ENCODE results near the gene INTS12. TPM values are rescaled to one million over a fixed set of nuclear protein-coding genes. Genes with fewer than 3 reads are reported as not detected.

Gene INTS12
- total and polyA plus RNA-seq, 10 of the 15 experiments (the other 5 are each of a cell fraction or from before 2014, with no cell fraction given) = 24.2 to 52.4 (median 37.3) TPM

DNA sequence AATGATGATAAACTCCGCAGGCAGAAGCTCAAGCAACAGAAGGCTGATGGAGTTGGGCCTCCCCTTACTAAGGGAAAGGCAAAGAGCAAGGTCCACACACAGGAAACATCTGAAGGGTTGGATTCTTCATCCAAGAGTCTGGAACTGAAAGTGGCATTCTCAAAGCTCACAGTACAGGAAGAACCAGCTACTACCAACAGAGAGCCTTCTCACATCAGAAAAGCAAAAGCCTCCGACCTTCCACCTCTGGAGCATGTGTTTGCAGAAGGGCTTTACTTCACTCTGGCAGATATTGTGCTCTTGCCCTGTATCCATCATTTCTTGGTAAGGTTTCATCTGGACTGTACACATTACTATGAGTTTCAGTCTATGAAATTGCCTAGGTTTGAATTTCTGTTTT lies 10.7 kb upstream of the INTS12 start (continued):
- TF ChIP-seq, protein P1, sequence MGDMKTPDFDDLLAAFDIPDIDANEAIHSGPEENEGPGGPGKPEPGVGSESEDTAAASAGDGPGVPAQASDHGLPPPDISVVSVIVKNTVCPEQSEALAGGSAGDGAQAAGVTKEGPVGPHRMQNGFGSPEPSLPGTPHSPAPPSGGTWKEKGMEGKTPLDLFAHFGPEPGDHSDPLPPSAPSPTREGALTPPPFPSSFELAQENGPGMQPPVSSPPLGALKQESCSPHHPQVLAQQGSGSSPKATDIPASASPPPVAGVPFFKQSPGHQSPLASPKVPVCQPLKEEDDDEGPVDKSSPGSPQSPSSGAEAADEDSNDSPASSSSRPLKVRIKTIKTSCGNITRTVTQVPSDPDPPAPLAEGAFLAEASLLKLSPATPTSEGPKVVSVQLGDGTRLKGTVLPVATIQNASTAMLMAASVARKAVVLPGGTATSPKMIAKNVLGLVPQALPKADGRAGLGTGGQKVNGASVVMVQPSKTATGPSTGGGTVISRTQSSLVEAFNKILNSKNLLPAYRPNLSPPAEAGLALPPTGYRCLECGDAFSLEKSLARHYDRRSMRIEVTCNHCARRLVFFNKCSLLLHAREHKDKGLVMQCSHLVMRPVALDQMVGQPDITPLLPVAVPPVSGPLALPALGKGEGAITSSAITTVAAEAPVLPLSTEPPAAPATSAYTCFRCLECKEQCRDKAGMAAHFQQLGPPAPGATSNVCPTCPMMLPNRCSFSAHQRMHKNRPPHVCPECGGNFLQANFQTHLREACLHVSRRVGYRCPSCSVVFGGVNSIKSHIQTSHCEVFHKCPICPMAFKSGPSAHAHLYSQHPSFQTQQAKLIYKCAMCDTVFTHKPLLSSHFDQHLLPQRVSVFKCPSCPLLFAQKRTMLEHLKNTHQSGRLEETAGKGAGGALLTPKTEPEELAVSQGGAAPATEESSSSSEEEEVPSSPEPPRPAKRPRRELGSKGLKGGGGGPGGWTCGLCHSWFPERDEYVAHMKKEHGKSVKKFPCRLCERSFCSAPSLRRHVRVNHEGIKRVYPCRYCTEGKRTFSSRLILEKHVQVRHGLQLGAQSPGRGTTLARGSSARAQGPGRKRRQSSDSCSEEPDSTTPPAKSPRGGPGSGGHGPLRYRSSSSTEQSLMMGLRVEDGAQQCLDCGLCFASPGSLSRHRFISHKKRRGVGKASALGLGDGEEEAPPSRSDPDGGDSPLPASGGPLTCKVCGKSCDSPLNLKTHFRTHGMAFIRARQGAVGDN (IDR thresholded peaks at IDR 0.05) = no peak
- TF ChIP-seq GATAD2B (conservative IDR thresholded peaks at IDR 0.05; ENCODE audit: low read depth) (no peak), TAF1 (IDR thresholded peaks at IDR 0.05; ENCODE audit: borderline replicate concordance, low read depth, low read length) (no peak)
- TF ChIP-seq, protein P2, sequence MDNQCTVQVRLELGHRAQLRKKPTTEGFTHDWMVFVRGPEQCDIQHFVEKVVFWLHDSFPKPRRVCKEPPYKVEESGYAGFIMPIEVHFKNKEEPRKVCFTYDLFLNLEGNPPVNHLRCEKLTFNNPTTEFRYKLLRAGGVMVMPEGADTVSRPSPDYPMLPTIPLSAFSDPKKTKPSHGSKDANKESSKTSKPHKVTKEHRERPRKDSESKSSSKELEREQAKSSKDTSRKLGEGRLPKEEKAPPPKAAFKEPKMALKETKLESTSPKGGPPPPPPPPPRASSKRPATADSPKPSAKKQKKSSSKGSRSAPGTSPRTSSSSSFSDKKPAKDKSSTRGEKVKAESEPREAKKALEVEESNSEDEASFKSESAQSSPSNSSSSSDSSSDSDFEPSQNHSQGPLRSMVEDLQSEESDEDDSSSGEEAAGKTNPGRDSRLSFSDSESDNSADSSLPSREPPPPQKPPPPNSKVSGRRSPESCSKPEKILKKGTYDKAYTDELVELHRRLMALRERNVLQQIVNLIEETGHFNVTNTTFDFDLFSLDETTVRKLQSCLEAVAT (IDR thresholded peaks at IDR 0.05) = no peak

DNA sequence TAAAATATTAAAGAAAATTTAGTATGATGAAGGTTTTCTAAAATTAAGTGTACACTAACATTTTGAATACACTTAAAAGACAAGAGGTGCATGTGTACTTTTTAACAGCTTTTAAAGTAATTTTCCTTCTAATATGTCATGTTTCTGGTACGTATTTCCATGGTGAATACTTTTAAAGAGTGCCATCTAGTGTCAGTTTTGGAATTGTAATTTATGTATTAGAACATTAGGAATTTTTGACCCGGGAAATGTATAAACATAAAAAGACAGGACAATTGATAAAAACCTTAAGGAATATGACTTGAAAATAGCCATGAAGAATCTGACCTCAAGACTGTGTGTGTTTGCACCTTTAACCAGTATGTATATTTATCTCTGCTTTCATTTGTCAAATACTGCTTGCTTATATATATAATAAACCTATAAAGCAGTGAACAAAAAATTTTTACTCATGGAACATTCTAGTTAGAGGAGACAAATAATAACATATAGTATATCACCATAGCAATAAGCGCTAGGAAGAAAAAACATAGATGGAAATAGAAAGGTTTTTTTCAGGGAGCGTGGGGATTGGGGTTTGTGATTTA lies 7.3 kb upstream of the INTS12 start:
- SMC1A ChIA-PET (ENCODE audit: uncharacterized antibody, unreplicated experiment) = interaction anchor here (0.6 to 3.0 kb wide), 33 partner anchors 11 to 571 kb away, joined by 3 to 29 read pairs (median 4); partner anchors contain the start of gene PPA2
- Histone ChIP-seq H2AFZ (ENCODE audit: control insufficient read depth, low read depth, low read length) (no peak overlapping the region; the same call in 1 of the 2 replicates), H3K4me1 (ENCODE audit: control insufficient read depth, insufficient read depth, low read length) (peaks cover 3% of the 10 kb centered on the region; the same call in 1 of the 2 replicates), H4K20me1 (ENCODE audit: control insufficient read depth, insufficient read depth) (no peaks in the 10 kb centered on the region), H3K27ac (ENCODE audit: control insufficient read depth, insufficient read depth) (no peak overlapping the region), H3K36me3 (ENCODE audit: control insufficient read depth in 2 of 2, insufficient read depth in 2 of 2, low read length in 1 of 2) (peaks cover 0 to 3% of the 10 kb centered on the region in 2 experiments; a peak in 3 of 4 replicates), H3K9me3 (replicated peaks; ENCODE audit: control insufficient read depth, insufficient read depth, low read length) (no peaks in the 10 kb centered on the region), H3K9ac (ENCODE audit: control insufficient read depth, insufficient read depth, low read length) (no peak overlapping the region), H3K79me2 (ENCODE audit: control insufficient read depth, insufficient read depth, low read length) (peaks cover 23% of the 10 kb centered on the region), H3K4me2 (ENCODE audit: control insufficient read depth, insufficient read depth) (peak overlapping the region; percentile 24; the same call in 1 of the 2 replicates), H3K4me3 (no peak overlapping the region), H3K27me3 (replicated peaks in 1 of 2; ENCODE audit: control insufficient read depth in 2 of 2, insufficient read depth in 2 of 2, low read length in 1 of 2) (no peaks in the 10 kb centered on the region)
- WGBS (ENCODE audit: insufficient coverage, insufficient replicate concordance, low lambda C conversion rate, missing lambda C conversion rate) = 46% methylated on average over 4 of the region's 4 CpGs
- intact Hi-C loops (cut with micrococcal nuclease; ENCODE audit: unreplicated experiment) (loop anchor here (1.0 to 10.0 kb wide), 3 partner anchors 121 to 571 kb away; partner anchors contain the start of gene TET2), in situ Hi-C loops (cut with MboI) (no loop called here)
- POLR2A ChIA-PET = interaction anchor here (0.5 kb wide), 1 partner anchor 75 kb away, joined by 9 read pairs; no protein-coding TSS in a partner anchor
- RAD21 ChIA-PET (ENCODE audit: unreplicated experiment) = interaction anchor here (0.6 to 3.7 kb wide), 19 partner anchors 33 to 944 kb away, joined by 3 to 46 read pairs (median 4); partner anchors contain the start of gene PPA2
- ATAC-seq (0 out of 3 replicates have a peak, but pooled peaks have one; percentile 10), DNase-seq (ENCODE audit: low read depth, low spot score) (no peak), FAIRE-seq (no peak)
- no TSS peak for BruUV-seq (replicated peaks)
- CTCF ChIA-PET = interaction anchor here (0.6 to 7.0 kb wide), 37 partner anchors 11 to 772 kb away, joined by 3 to 106 read pairs (median 4); partner anchors contain the start of gene PPA2
- TF ChIP-seq, protein P3, sequence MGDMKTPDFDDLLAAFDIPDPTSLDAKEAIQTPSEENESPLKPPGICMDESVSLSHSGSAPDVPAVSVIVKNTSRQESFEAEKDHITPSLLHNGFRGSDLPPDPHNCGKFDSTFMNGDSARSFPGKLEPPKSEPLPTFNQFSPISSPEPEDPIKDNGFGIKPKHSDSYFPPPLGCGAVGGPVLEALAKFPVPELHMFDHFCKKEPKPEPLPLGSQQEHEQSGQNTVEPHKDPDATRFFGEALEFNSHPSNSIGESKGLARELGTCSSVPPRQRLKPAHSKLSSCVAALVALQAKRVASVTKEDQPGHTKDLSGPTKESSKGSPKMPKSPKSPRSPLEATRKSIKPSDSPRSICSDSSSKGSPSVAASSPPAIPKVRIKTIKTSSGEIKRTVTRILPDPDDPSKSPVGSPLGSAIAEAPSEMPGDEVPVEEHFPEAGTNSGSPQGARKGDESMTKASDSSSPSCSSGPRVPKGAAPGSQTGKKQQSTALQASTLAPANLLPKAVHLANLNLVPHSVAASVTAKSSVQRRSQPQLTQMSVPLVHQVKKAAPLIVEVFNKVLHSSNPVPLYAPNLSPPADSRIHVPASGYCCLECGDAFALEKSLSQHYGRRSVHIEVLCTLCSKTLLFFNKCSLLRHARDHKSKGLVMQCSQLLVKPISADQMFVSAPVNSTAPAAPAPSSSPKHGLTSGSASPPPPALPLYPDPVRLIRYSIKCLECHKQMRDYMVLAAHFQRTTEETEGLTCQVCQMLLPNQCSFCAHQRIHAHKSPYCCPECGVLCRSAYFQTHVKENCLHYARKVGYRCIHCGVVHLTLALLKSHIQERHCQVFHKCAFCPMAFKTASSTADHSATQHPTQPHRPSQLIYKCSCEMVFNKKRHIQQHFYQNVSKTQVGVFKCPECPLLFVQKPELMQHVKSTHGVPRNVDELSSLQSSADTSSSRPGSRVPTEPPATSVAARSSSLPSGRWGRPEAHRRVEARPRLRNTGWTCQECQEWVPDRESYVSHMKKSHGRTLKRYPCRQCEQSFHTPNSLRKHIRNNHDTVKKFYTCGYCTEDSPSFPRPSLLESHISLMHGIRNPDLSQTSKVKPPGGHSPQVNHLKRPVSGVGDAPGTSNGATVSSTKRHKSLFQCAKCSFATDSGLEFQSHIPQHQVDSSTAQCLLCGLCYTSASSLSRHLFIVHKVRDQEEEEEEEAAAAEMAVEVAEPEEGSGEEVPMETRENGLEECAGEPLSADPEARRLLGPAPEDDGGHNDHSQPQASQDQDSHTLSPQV (IDR thresholded peaks at IDR 0.05) = no peak
- no peak for TF ChIP-seq HDGF (IDR thresholded peaks at IDR 0.05)
- no peak for TF ChIP-seq TCF12 (IDR thresholded peaks at IDR 0.05; ENCODE audit: low read depth, low read length)
- no peak for TF ChIP-seq MYB (IDR thresholded peaks at IDR 0.05; ENCODE audit: borderline replicate concordance, low read depth, low read length)
